Upper lobe of left lung (tissue), 4 donors: ENCODE measurements around the gene RPL22.

Source experiments
- CTCF ChIP-seq, 6 experiments: fragments of 450-650 bp in 4 of 6; fragments of 200-600 bp in 2 of 6; sonication (generic) in 2 of 6; IDR thresholded peaks; one replicate each; pipeline ENCODE4 v1.5.1; 2016 to 2019; ENCODE audit warnings: antibody characterized with exemption in 6 of 6
- POLR2A ChIP-seq, 4 donors: fragments of 450-650 bp; IDR thresholded peaks; one replicate each; pipeline ENCODE4 v1.5.1; 2016 to 2017; ENCODE audit warnings: antibody characterized with exemption in 4 of 4, mild to moderate bottlenecking in 2 of 4
- POLR2AphosphoS5 ChIP-seq, 2 donors: sonication (generic); formaldehyde crosslinking; IDR thresholded peaks; one replicate each; pipeline ENCODE4 v1.5.1; 2017; ENCODE audit warnings: antibody characterized with exemption in 2 of 2

- no peak for TF ChIP-seq CTCF (IDR thresholded peaks at IDR 0.05)
- TF ChIP-seq POLR2A (IDR thresholded peaks at IDR 0.05), result no peak
- TF ChIP-seq POLR2AphosphoS5 (IDR thresholded peaks at IDR 0.05), result no peak
These were observed 24.0 kb downstream of the RPL22 start for GRCh38 chr1:6175411-6175828.
